Right atrium auricular region (tissue), 2 donors: ENCODE results near the gene ZNF521. TPM values are rescaled to one million over a fixed set of nuclear protein-coding genes. Genes with fewer than 3 reads are reported as not detected.

Experiments used
- DNase-seq: peaks from one replicate; pipeline ENCODE4 v3.0.0-alpha.2; 2019; ENCODE audit warnings: low spot score
- H3K27ac ChIP-seq, 2 donors: fragments of 200-600 bp; sonication (generic); 1 replicate in 1 of 2; 2 replicates in 1 of 2; pipeline ENCODE4 v1.5.1; 2016 to 2019
- H3K27me3 ChIP-seq, 2 donors: fragments of 200-600 bp; sonication (generic); one replicate each; pipeline versions ENCODE4 v1.5.1 to v1.6.0; 2017 to 2019
- H3K36me3 ChIP-seq: fragments of 200-600 bp; sonication (generic); one replicate; pipeline ENCODE4 v1.5.1; 2016
- H3K4me1 ChIP-seq, 2 donors: fragments of 200-600 bp; sonication (generic); one replicate each; pipeline versions ENCODE4 v1.5.1 to v1.6.0; 2017 to 2019
- H3K4me3 ChIP-seq, 2 donors: fragments of 200-600 bp; sonication (generic); 1 replicate in 1 of 2; 2 replicates in 1 of 2; pipeline ENCODE4 v1.5.1; 2017 to 2019; ENCODE audit warnings: mild to moderate bottlenecking in 1 of 2, moderate library complexity in 1 of 2
- H3K9me3 ChIP-seq, 2 donors: fragments of 200-600 bp; sonication (generic); one replicate each; pipeline ENCODE4 v1.5.1; 2019
- CTCF ChIP-seq, 2 donors: fragments of 200-600 bp; sonication (generic); IDR thresholded peaks; one replicate each; pipeline ENCODE4 v1.5.1; 2019; ENCODE audit warnings: antibody characterized with exemption in 2 of 2
- total RNA-seq, 2 donors: library from RNA; depleted of rRNA; stranded (reverse); fragments of >200 nt; gene quantifications; one replicate each; pipeline ENCODE4 v1.1.0, GENCODE V29; 2016

Gene ZNF521
- total RNA-seq, 2 donors from 2014 or later: 36.1 to 37.5 TPM

- H3K9me3 ChIP-seq: no peaks in the 10 kb centered on the region
- DNase-seq: no peak
- no peaks in the 10 kb centered on the region for H3K27me3 ChIP-seq
- H3K4me3 ChIP-seq: no peak overlapping the region
- peak overlapping the region; percentile 49 to 77 for H3K27ac ChIP-seq
- H3K4me1 ChIP-seq: peaks cover 0 to 83% of the 10 kb centered on the region in 2 donors
- no peaks in the 10 kb centered on the region for H3K36me3 ChIP-seq
- no peak for TF ChIP-seq CTCF (IDR thresholded peaks at IDR 0.05)
Measured at GRCh38 chr18:25282896-25283703, 68.9 kb downstream of the ZNF521 start.

- peak overlapping the region; percentile 49 to 77 for H3K27ac ChIP-seq
- H3K4me1 ChIP-seq: peaks cover 0 to 78% of the 10 kb centered on the region in 2 donors
- H3K27me3 ChIP-seq: no peaks in the 10 kb centered on the region
- H3K9me3 ChIP-seq: no peaks in the 10 kb centered on the region
- no peak for DNase-seq
- TF ChIP-seq CTCF (IDR thresholded peaks at IDR 0.05): no peak
- no peaks in the 10 kb centered on the region for H3K36me3 ChIP-seq
- no peak overlapping the region for H3K4me3 ChIP-seq
Measured at GRCh38 chr18:25282282-25282681, 69.7 kb downstream of the ZNF521 start.

- no peak for TF ChIP-seq CTCF (IDR thresholded peaks at IDR 0.05)
- DNase-seq: no peak
- Histone ChIP-seq H3K9me3 (no peaks in the 10 kb centered on the region), H3K27me3 (no peaks in the 10 kb centered on the region), H3K4me1 (peaks cover 0 to 70% of the 10 kb centered on the region in 2 donors), H3K36me3 (no peaks in the 10 kb centered on the region), H3K27ac (peak overlapping the region; percentile 49 to 77), H3K4me3 (no peak overlapping the region)
Measured at GRCh38 chr18:25281556-25281955, 70.4 kb downstream of the ZNF521 start.

GRCh38 chr18:25279961-25280360 lies 72.0 kb downstream of the ZNF521 start:
- Histone ChIP-seq H3K27ac (peak overlapping the region in 1 of 2 donors; percentile 12), H3K9me3 (no peaks in the 10 kb centered on the region), H3K4me3 (no peak overlapping the region), H3K4me1 (peaks cover 0 to 65% of the 10 kb centered on the region in 2 donors), H3K36me3 (no peaks in the 10 kb centered on the region), H3K27me3 (no peaks in the 10 kb centered on the region)
- no peak for TF ChIP-seq CTCF (IDR thresholded peaks at IDR 0.05)
- DNase-seq: no peak

- Histone ChIP-seq H3K4me1 (peaks cover 0 to 61% of the 10 kb centered on the region in 2 donors), H3K36me3 (no peaks in the 10 kb centered on the region), H3K27ac (peak overlapping the region in 1 of 2 donors; percentile 12), H3K27me3 (no peaks in the 10 kb centered on the region), H3K4me3 (no peak overlapping the region), H3K9me3 (no peaks in the 10 kb centered on the region)
- DNase-seq: no peak
- no peak for TF ChIP-seq CTCF (IDR thresholded peaks at IDR 0.05)
Measured at GRCh38 chr18:25279556-25279955, 72.4 kb downstream of the ZNF521 start.
